Suppressor macrophage (primary cell): ENCODE results near the gene LGALS16.
"Not testable (repeated sequence)": the region's sequence is repeated elsewhere in the genome, so short reads cannot be mapped to it uniquely, and the experiment has no call there.

Source experiments
- DNase-seq, 4 experiments: peaks; one replicate each; pipeline ENCODE4 v3.0.0-alpha.2; 2020 to 2022
- total RNA-seq, 17 experiments: gene quantifications; one replicate each; lab custom pipeline; 2026; ENCODE audit warnings: mixed read lengths in 6 of 17, inconsistent platforms in 3 of 17; lab: John Stamatoyannopoulos, UW

The LGALS16 gene, protein sequence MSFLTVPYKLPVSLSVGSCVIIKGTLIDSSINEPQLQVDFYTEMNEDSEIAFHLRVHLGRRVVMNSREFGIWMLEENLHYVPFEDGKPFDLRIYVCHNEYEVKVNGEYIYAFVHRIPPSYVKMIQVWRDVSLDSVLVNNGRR
- total RNA-seq = 0 to 0.66 (median 0) reads per million in 17 experiments

- no peak for DNase-seq
Measured at GRCh38 chr19:39655613-39656012, at the start of gene LGALS16. Gene LGALS16, plus strand, starts transcription at chr19:39655913. Its CDS starts 49 bp downstream, at chr19:39655962.

DNA sequence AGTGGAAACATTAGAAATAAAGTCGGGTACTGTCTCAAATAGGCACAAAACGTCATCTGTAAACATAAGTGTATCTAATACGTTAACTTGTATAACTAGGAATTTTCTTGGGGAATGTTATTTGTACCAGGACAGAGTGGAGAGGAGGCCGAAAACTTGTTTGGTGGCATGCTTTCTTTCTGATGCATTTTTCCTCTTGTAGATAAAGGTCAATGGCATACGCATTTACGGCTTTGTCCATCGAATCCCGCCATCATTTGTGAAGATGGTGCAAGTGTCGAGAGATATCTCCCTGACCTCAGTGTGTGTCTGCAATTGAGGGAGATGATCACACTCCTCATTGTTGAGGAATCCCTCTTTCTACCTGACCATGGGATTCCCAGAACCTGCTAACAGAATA lies 48.7 kb upstream of the LGALS16 start:
- DNase-seq = no peak

DNA sequence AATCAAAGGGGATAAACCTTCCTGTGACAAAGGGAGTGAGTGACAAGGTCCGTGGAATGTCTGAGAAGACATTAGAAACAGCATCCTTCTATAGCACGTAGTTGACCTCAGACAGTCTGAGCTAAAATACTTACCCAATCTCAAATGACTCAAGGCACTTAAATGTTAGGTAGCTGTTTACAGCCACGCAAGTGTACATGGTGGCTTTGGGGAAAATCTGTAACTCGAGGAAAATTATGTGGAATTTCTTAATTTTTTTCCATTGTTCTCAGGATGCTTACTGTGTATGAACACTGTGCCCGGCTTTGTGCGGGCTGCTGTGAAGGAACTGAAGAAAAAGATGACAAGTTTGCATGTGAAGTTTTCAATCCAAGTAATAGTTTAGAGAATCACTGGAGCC lies 48.2 kb upstream of the LGALS16 start:
- no peak for DNase-seq

GRCh38 chr19:39613597-39613996 lies 42.1 kb upstream of the LGALS16 start:
- no peak for DNase-seq

DNA sequence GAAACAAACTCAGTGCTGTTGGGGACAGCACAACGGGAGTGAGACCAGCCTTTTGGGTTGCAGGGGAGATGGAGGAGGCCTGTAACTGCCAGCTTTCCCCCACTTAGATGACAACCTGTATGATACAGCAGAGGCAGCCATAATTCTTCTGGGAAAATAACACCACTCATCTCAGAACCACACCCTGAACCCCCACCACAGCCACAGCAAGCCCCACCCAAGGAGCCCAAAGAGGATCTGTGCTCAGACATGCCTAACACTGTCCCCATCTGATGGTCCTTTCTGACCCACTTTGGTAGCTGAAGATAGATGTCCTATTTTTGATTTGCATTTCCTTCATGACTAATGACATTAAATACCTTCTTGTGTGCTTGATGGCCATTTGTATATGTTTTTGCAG lies 38.0 kb upstream of the LGALS16 start:
- no peak for DNase-seq

GRCh38 chr19:39623946-39624345 lies 31.8 kb upstream of the LGALS16 start:
- DNase-seq = no peak

GRCh38 chr19:39627631-39628030 lies 28.1 kb upstream of the LGALS16 start:
- DNase-seq = peak in 2 of 4 experiments; percentile 18 to 33

DNA sequence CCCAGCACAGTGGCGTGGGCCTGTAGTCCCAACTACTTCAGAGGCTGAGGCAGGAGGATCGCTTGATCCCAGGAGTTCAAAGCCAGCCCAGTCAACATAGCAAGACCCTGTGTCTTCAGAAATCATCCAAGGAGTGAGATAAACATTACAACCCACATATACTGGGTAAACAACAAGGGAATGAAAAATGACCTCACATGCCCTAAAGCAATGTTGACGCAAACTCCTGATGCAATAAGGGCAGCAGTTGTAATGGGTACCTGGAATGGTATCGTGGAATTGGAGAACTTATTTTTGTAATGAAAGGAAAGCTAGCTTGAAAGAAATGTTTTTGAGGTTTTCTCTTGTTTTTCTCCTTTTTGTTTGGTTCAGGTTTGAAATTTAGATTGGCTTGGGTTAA lies 24.5 kb upstream of the LGALS16 start:
- no peak for DNase-seq

DNA sequence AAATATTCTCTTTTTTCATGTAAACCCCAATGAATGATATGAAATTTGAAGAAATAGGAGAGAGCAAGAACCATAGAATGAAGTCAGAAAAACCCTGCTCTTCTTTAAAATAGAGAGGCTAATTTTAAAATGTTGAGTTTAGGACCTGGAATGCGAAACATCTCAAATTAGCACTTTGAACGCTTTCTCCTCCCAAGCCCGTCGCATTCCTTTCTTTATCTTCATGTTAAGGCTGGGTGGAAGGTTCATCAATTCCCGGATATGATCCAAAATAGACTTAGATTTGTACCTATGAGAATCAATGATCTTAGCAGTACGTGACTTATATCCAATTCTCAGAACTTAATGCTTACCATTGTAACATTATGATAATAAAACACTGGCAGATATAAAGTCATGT lies 24.1 kb upstream of the LGALS16 start:
- DNase-seq = no peak

GRCh38 chr19:39637891-39638290 lies 17.8 kb upstream of the LGALS16 start:
- DNase-seq = no peak

DNA sequence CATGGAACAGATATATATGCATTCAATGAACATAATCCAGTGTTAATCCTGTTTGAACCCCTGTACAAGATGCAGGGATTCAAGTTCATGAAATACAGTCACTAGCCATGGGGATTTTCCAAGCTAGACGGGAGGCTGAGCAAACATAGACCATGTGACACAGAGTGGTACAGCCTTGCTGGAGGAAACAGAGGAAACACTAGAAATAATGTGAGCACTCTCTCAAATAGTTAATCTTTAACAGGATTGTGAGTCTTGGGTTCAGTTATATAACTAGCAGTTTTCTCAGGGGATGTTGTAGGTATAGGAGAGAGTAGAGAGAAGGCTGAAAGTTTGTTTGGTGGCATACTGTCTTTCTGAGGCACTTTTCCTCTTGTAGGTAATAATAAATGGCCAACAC lies 13.9 kb upstream of the LGALS16 start:
- no peak for DNase-seq

DNA sequence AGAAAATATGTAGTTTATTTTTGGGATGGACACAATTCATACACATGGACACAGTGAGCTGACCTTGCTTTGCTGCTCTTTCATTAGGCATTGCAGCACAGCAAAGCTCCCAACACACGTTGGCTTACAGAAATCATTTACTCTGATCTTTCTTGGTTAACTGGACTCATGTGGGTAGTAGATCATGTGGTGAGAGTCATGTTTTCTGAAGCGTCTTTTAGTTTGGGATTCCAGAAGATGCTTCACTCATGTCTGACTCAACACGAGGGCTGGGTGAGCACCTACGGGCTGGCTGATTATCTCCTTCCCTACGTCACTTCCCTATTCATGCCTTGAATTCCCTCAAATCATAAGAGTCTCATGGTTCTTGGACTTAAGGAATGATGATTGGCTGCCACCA lies 12.1 kb upstream of the LGALS16 start:
- DNase-seq = no peak

GRCh38 chr19:39645800-39646411 lies 9.8 kb upstream of the LGALS16 start:
- DNase-seq = peak; percentile 1 to 45 (median 18)

DNA sequence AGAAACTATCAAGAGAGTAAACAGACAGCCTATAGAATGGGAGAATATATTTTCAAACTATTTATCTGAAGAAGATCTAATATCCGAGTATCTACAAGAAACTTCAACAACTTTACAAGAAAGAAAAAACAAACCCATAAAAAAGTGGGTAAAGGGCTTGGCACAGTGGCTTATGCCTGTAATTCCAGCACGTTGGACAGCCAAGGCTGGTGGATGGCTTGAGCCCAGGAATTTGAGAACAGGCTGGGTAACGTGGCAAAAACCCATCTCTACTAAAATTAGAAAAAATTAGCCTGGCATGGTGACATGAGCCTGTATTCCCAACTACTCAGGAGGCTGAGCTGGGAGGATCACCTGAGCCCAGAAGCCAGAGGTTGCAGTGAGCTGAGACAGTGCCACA lies 7.8 kb upstream of the LGALS16 start:
- no peak for DNase-seq

DNA sequence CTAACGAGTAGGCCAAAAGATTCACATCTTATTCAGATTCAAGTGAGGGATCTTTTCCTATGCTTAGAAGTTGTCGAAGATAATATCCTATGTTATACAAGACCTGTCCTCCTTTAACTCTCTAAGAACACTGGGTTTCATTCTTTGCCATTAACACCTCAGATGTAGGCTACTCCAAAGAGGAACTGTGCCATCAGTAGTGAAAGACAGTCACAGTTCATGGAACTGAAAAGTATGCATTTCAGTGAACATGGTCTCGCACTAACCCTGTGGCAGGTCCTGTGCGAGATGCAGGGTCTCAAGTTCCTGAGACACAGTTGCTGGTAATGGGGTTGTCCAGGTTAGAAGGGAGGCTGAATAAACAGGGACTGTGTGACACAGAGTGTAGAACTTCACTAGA lies 4.1 kb downstream of the LGALS16 start:
- no peak for DNase-seq

DNA sequence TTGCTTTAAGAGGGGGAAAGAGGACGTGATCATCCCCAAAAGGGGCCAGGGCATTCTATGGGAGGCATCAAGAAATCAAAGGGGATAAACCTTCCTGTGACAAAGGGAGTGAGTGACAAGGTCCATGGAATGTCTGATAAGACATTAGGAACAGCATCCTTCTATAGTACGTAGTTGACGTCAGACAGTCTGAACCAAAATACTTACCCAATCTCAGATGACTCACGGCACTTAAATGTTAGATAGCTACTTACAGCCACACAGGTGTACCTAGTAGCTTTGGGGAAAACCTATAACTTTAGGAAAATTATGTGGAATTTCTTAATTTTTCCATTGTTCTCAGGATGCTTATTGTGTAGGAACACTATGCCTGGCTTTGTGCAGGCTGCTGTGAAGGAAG lies 4.9 kb downstream of the LGALS16 start:
- DNase-seq = no peak

DNA sequence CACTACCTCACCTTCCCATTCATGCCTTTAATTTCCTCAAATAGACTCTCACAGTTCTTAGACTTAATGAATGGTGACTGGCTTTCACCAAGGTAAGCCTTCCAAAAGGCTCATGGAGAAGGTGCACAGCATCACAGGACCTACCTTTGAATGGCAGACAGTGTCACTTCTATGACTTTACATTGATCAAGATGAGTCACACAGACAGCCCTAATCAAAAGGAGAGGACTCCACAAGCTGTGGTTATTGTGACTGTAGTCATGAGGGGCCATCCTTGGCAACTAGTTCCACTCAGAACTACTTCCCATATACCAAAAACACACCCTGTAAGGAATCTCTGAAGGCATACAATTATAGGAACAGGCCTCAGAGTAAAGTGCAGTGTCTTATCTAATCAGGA lies 5.9 kb downstream of the LGALS16 start:
- no peak for DNase-seq

DNA sequence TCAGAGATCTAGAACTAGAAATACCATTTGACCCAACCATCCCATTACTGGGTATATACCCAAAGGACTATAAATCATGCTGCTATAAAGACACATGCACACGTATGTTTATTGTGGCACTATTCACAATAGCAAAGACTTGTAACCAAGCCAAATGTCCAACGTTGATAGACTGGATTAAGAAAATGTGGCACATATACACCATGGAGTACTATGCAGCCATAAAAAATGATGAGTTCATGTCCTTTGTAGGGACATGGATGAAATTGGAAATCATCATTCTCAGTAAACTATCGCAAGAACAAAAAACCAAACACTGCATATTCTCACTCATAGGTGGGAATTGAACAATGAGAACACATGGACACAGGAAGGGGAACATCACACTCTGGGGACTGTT lies 14.1 kb downstream of the LGALS16 start:
- not testable (repeated sequence) for DNase-seq

DNA sequence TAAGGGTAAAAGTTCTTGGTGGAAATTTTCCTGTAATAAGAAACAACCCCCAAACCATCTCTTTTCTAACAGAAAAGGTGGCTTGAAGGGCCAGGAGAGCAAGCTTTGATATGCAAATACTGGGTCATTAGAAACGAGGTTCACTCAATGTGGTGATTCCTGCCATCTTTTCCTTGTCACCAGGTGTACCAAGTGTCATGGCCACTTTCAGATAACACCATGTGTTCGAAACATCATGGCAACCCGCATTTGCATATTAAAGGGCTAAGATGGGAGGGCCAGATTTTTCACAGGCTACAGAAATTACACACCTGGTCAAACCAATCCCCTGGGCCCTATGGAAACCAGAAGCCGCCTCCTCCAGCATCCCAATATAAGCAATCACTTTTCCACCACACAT lies 15.3 kb downstream of the LGALS16 start:
- DNase-seq = no peak

DNA sequence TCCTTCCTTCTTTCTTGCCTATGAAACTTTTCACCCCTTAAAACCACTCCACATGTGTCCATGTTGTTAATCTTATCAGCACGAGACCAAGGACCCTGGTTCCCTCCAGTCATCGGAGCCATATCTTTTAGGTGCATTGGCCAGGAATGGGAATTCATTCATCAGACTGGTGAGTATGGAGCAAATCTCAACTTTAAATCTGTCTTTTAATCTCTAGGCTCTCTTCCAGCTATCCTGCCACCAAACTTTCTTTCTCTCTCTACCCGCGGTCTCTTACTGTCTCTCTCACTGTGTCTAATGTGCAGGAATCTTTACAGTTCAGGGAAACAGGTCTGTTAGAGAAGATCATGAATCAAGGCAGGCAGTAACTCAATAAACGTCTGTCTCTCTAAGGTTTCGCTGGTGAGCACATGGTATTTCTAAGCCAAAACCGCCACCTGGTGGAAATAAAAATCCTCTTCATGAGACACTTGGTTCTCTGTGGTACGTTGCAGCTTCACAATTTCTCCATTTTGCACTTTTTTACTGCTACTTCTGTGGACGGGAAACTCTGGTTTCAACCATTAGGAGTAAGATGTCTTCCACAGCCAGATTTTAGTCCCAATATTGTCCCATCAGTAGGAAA lies 16.1 kb downstream of the LGALS16 start:
- peak; percentile 66 to 80 (median 76) for DNase-seq

- DNase-seq = no peak
Measured at GRCh38 chr19:39672473-39672872, 16.8 kb downstream of the LGALS16 start.

DNA sequence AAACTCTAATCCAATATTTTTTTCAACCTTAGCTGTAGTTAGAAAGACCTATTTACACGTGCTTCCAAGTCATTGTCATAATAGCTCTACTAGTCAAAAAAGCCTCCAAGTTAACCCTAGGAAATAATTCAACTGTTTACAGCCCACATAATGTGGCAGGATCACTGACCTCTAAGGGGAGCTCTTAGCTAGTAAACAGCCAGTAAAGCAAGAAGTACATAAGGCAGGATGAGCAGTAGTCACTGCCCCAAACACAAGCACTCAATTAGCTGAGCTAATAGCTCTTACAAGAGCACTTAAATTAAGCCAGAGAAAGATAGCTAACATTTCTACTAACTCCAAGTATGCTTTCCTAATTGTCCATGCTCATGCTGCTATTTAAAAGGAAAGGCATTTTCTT lies 18.1 kb downstream of the LGALS16 start:
- peak in 1 of 4 experiments; percentile 19 for DNase-seq

DNA sequence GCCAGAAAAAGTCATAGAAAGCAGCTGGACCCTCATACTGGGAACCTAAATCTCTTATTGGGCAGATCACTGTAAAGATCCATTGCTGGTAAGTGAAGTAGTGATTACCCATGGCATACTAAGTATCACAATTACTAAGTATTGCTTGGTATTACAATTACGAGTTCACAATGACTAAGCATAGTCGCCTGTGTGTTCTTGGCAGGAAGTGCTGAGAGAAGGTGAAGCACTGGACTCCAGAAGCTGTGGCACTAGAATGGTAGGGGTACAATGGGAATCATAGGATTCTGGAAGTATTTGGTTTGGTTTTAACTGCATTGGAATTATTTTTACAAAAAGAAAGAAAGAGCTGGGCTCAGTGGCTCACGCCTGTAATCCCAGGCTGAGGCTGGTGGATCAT lies 20.3 kb downstream of the LGALS16 start:
- DNase-seq = peak in 1 of 4 experiments; percentile 2
